Measurements from ENCODE around the gene GPR25.

- TF ChIP-seq, protein P1, sequence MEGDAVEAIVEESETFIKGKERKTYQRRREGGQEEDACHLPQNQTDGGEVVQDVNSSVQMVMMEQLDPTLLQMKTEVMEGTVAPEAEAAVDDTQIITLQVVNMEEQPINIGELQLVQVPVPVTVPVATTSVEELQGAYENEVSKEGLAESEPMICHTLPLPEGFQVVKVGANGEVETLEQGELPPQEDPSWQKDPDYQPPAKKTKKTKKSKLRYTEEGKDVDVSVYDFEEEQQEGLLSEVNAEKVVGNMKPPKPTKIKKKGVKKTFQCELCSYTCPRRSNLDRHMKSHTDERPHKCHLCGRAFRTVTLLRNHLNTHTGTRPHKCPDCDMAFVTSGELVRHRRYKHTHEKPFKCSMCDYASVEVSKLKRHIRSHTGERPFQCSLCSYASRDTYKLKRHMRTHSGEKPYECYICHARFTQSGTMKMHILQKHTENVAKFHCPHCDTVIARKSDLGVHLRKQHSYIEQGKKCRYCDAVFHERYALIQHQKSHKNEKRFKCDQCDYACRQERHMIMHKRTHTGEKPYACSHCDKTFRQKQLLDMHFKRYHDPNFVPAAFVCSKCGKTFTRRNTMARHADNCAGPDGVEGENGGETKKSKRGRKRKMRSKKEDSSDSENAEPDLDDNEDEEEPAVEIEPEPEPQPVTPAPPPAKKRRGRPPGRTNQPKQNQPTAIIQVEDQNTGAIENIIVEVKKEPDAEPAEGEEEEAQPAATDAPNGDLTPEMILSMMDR (conservative IDR thresholded peaks at IDR 0.05 in 1 of 2, IDR thresholded peaks at IDR 0.05 in 1 of 2; ENCODE audit: extremely low read depth in 1 of 2, insufficient read depth in 1 of 2, low read depth in 1 of 2, low read length in 2 of 2), result peak; percentile 32 to 63
- TF ChIP-seq EZH2 (IDR thresholded peaks at IDR 0.05; ENCODE audit: borderline replicate concordance, low read length), result no peak
Observed at GRCh38 chr1:200890818-200891773, 18.3 kb downstream of the GPR25 start.

Data from mammary epithelial cell (primary cell).